Left ventricle myocardium superior (tissue), 1 donor: ENCODE measurements around the gene SAFB. TPM values are rescaled to one million over a fixed set of nuclear protein-coding genes. Genes with fewer than 3 reads are reported as not detected.

Experiments used
- ATAC-seq: fragments of 200-7000 bp; cut with Tn5 transposase; one replicate; pipeline ENCODE4 v1.9.1; 2020; ENCODE audit warnings: mild to moderate bottlenecking, moderate library complexity
- DNase-seq: peaks from one replicate; pipeline ENCODE4 v3.0.0-alpha.2; 2020
- intact Hi-C: fragments of 100-400 bp; cut with micrococcal nuclease; formaldehyde crosslinking; loops from one replicate; pipeline ENCODE4 v1.11.0; 2022
- long read RNA-seq: library from polyadenylated mRNA; unstranded; transcript quantifications from one replicate; pipeline ENCODE4 v2.0.0, GENCODE V29; 2021
- total RNA-seq: library from RNA; stranded (reverse); fragmentation: NEBNext Ultra II Directional; extraction: Animal tissue kit (Norgen Biotek cat#: 25700); gene quantifications from one replicate; pipeline ENCODE4 v1.2.1, GENCODE V29; 2021
- donor health status: DM: no; HTN: yes; CAD: no; lungs with severe emphysema.

Gene SAFB
- 66.6 TPM for total RNA-seq
- long read RNA-seq, transcript SAFB-211 (21 exons, 3,014 nt), result major isoform, 88 of 210 reads
- long read RNA-seq, transcript SAFB-201 (21 exons, 3,042 nt), result minor isoform, 15 of 210 reads
- long read RNA-seq, transcript SAFB-205 (21 exons, 2,842 nt), result minor isoform, 60 of 210 reads
- long read RNA-seq, partial matches to known transcripts, result 17 of 210 reads
- long read RNA-seq, other reads (novel, unspliced or antisense), result 30 of 210 reads

DNA sequence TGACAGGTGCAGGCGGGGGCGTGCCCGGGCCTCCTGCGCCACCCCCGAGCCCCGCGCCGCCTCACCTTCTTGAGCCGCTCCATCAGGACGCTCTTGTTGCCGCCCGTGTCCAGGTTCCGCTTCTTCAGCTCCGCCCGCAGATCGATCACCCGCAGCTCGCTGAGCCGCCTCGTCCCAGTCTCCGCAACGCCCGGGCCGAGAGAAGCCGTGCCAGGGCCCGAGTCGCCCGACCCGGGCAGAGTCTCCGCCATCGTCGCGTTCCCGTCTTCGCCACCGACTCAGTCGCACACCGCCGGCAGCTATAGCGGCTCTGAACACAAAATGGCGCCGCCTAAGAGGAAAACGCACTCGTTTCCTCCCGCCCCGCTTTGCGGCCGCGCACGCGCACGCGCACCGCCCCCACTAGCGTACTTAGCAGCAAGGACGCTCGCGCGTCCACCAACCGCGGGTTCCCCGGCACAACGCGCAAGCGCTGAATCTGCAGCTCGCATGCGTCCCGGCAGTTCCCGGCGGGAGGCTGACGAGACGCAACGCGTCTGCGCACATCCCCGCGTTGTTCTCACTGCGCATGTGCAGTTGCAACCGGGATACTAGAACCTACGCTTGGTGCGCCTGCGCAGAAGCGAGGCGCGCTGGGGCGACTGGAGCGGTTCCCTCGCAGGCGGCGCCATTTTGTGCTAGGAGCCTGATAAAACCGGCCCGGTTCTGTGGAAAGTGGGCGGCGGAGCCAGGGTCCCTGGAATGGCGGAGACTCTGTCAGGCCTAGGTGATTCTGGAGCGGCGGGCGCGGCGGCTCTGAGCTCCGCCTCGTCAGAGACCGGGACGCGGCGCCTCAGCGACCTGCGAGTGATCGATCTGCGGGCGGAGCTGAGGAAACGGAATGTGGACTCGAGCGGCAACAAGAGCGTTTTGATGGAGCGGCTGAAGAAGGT lies at the start of gene SAFB, which contains the start of gene SAFB2:
TSS of gene SAFB (plus strand) at position 619 of the 932 bp plus-strand sequence. CDS start at position 742, 123 bp downstream.
TSS of gene SAFB2 (minus strand) at position 312 of the 932 bp plus-strand sequence. CDS start at position 251, 61 bp downstream.
- peak; percentile 100 for DNase-seq
- intact Hi-C loops, result no loop called here
- peak; percentile 94 for ATAC-seq

DNA sequence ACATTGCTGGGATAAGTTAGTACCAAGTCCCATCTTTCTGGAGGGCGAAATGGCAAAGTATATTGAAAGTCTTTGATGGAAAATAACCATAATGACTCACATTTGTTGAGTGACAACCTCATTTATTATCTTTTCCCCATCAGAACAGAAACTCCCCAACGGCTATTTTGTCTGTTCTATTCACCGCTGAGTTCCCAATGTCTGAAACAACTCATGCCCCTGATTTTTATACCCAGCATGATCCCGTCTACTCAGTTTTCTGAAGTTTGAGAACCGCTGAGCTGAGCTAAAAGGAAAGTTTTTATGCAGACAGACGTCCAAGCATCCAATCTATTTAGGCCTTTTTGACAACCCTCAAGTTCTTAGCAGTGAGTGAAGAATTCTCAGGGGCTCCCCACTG lies 47.3 kb upstream of the SAFB start:
- ATAC-seq (no peak), DNase-seq (no peak)
- intact Hi-C loops, result no loop called here

DNA sequence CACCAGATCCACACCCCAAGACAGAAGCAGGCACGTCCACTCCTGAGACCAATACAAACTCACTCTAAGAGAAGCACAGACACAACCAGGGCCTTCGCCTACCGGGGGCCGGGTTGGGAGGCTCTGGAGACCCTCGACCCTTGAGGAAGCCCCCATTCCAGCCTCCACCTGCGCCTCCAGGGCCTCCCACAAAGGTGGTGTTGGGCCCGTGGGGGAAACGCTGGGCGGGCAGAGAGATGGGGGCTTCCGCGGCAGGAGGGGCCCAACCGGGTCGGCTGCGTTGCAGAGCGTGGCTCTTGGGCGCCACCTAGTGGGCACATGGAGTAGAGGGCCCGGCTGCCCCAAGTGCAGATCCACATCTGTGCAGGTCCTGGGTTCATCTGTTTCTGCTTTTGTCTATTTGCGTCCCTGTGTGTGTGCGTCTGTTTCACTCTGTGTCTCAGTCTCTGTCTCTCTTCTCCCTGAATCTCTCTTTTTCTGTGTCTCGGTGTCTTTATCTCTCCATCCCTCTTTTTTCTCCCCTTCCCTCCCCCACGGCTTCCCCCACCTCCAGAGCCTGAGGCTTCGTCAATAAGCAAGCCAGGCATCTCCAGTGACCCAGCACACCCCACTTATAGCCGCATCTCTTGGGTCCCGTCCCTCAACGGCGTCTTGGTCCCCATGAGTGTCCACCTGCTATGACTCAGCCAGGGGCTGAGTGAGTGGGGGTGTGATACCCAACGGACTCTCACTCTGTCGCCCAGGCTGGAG lies 44.6 kb upstream of the SAFB start:
- ATAC-seq (peak; percentile 83), DNase-seq (peak; percentile 80)
- intact Hi-C loops, result no loop called here

- ATAC-seq, result no peak
- intact Hi-C loops, result no loop called here
- no peak for DNase-seq
Observed at GRCh38 chr19:5579286-5579685, 43.6 kb upstream of the SAFB start.

DNA sequence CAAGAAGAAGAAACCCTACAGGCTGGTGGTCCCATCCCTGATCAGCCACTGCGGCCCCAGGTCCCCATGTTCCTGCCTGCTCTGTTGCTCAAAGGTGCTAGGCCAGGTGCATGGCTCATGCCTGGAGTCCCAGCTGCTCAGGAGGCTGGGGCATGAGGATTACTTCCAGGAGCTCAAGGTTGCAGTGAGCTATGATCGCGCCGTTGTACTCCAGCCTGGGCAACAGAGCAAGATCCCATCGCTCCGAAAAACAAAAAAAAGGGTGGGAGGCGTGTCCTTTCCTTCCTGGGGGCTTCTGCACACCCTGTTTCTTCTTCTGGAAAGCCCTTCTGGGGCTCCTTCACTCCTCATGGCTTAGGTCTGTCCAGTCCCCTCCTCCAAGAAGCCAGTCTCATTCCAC lies 43.2 kb upstream of the SAFB start:
- DNase-seq (no peak), ATAC-seq (no peak)
- intact Hi-C loops, result no loop called here

GRCh38 chr19:5580161-5580571 lies 42.7 kb upstream of the SAFB start:
- intact Hi-C loops, result no loop called here
- ATAC-seq, result no peak
- no peak for DNase-seq

- peak; percentile 53 for DNase-seq
- intact Hi-C loops, result no loop called here
- ATAC-seq, result peak; percentile 50
Observed at GRCh38 chr19:5585461-5586299, 37.2 kb upstream of the SAFB start.

GRCh38 chr19:5586300-5587070 lies 36.4 kb upstream of the SAFB start:
- intact Hi-C loops, result no loop called here
- ATAC-seq (peak; percentile 11), DNase-seq (no peak)

- ATAC-seq, result no peak
- no peak for DNase-seq
- intact Hi-C loops, result no loop called here
Observed at GRCh38 chr19:5587071-5587455, 35.8 kb upstream of the SAFB start.

GRCh38 chr19:5587661-5588060 lies 35.2 kb upstream of the SAFB start:
- no peak for ATAC-seq
- DNase-seq, result no peak
- intact Hi-C loops, result no loop called here

- DNase-seq (no peak), ATAC-seq (no peak)
- intact Hi-C loops, result no loop called here
Observed at GRCh38 chr19:5588441-5588840, 34.4 kb upstream of the SAFB start.

GRCh38 chr19:5588906-5589676 lies 33.8 kb upstream of the SAFB start:
- no peak for ATAC-seq
- intact Hi-C loops, result no loop called here
- no peak for DNase-seq

DNA sequence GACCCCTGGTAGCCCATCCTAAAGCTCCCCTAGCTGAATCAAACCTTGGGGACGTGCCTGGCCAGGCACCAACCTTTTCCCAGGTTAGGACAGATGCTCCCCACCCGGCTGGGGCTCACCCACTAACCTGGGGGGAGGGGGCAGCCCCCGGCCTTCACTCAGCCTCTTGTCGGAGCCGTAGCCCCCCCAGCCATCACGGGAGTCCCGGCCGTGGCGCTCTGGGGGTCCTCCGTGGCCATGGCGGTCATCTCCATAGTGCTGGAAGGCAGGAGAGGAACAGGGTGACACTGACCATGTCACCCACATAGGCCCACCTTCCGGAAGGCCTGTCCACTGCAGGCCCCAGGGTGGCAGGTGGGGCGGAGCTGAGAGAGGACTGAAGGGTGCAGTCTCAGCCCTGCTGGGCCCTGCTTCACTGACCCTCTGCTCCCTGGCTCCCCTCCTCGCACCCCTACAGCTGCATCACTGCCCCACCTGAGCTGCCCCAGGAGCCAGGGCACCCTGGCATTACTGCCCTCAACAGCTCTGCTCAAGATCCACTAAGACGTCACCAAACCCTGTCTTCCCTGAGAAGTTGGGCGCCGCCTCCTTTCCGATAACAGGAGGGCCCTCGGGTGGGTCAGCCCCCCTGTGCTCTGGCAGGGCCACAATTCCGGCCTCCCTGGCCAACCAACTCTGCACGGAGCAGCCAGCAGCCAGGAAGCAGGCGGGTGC lies 32.6 kb upstream of the SAFB start:
- DNase-seq, result no peak
- no peak for ATAC-seq
- intact Hi-C loops, result no loop called here

DNA sequence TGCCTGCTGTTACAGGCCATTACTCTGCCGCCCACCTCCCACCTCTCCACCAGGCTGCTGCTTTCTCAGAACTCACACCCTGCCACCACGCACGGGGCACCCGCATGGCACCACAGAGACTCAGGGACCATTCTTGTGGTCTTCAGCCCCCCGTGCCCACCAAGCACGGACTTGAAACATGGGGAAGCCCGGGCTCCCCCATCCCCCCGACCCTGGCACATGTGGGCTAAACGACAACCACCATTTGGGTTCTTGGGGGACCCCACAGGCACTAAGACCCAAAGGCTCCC lies 32.1 kb upstream of the SAFB start:
- no peak for DNase-seq
- ATAC-seq, result no peak
- intact Hi-C loops, result no loop called here

DNA sequence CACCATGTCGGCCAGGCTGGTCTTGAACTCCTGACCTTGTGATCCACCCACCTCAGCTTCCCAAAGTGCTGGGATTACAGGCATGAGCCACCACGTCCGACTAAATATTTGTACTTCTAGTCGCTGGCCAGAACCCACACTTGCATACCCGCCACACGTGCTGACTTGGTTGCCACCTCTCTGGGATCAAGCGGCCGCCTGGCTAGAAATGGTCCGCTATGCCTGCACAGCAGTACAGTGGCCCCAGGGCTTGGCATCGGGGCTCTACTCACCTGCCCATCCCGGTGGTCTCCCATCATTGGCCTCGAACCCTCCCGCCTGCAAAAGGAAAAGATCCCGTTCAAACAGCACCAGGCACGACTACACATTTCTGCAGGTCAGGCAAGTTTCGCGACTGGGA lies 31.4 kb upstream of the SAFB start:
- ATAC-seq (no peak), DNase-seq (no peak)
- intact Hi-C loops, result no loop called here

GRCh38 chr19:5592531-5593342 lies 30.1 kb upstream of the SAFB start:
- ATAC-seq (no peak), DNase-seq (no peak)
- intact Hi-C loops, result no loop called here
